K562 (cell line): ENCODE results near the gene ZNF831. TPM values are rescaled to one million over a fixed set of nuclear protein-coding genes. Genes with fewer than 3 reads are reported as not detected.

Source experiments
- ATAC-seq: fragments of 200-7000 bp; cut with Tn5 transposase; 3 replicates; pipeline ENCODE4 v1.9.1; 2020; ENCODE audit warnings: moderate library complexity
- BruUV-seq: library from RNA; stranded (reverse); fragments of 400-500 nt; replicated peaks from 2 replicates; lab custom pipeline; 2021; lab: Mats Ljungman, UMichigan
- CTCF ChIA-PET: fragments of 300-600 bp; formaldehyde crosslinking; extraction: SDS; loops from one replicate; lab custom pipeline; 2021; ENCODE audit warnings: low intra/inter-chr PET ratio; lab: Yijun Ruan, JAX
- POLR2A ChIA-PET: fragments of 300-600, 350-650 bp; sonication (Branson Sonifier 250); formaldehyde crosslinking; extraction: SDS; loops from one replicate; lab custom pipeline; 2021; ENCODE audit warnings: antibody characterized with exemption, inconsistent platforms; lab: Yijun Ruan, JAX
- DNase-seq, 4 experiments: peaks; one replicate each; pipeline versions ENCODE4 v3.0.0 to v3.0.0-alpha.2; 2011 to 2018; ENCODE audit warnings: low spot score in 3 of 4, mixed read lengths in 3 of 4; ENCODE audit errors: extremely low read depth in 1 of 4
- FAIRE-seq: peaks from 2 replicates; lab custom pipeline; 2011; peaks lifted over from hg19 to GRCh38; lab: Jason Lieb, UNC
- H2AFZ ChIP-seq: 2 replicates; pipeline ENCODE4 v1.6.0; 2011; ENCODE audit warnings: low read depth, low read length, control low read depth, inconsistent platforms
- H3K27ac ChIP-seq: fragments of 200-600 bp; 3 replicates; pipeline ENCODE4 v1.8.0; 2011; ENCODE audit warnings: low read depth, mild to moderate bottlenecking, control low read depth, inconsistent platforms, low read length, moderate library complexity, mixed read lengths; ENCODE audit errors: extremely low read depth
- H3K27me3 ChIP-seq, 2 experiments: fragments of 300-600 bp in 1 of 2; 2 replicates in 1 of 2; 3 replicates in 1 of 2; pipeline versions ENCODE4 v1.6.0 to v1.8.0; 2011; ENCODE audit warnings: inconsistent platforms in 2 of 2, low read length in 2 of 2, mild to moderate bottlenecking in 1 of 2, mixed read lengths in 1 of 2, moderate library complexity in 1 of 2; ENCODE audit not compliant: control insufficient read depth in 2 of 2, insufficient read depth in 2 of 2
- H3K36me3 ChIP-seq: fragments of 300-600 bp; 3 replicates; pipeline ENCODE4 v1.8.0; 2011; ENCODE audit warnings: mild to moderate bottlenecking, low read length, inconsistent platforms; ENCODE audit not compliant: control insufficient read depth, insufficient read depth
- H3K4me1 ChIP-seq, 2 experiments: fragments of 200-600 bp in 1 of 2; replicated peaks in 1 of 2; 2 replicates in 1 of 2; 3 replicates in 1 of 2; pipeline versions ENCODE4 v1.5.1 to v1.8.0; 2011; ENCODE audit warnings: inconsistent platforms in 2 of 2, low read length in 2 of 2, mild to moderate bottlenecking in 1 of 2, mixed read lengths in 1 of 2, moderate library complexity in 1 of 2; ENCODE audit not compliant: control insufficient read depth in 2 of 2, insufficient read depth in 2 of 2
- H3K4me2 ChIP-seq: 2 replicates; pipeline ENCODE4 v1.6.1; 2011; ENCODE audit warnings: low read length, control low read depth, inconsistent platforms, mixed read lengths; ENCODE audit not compliant: insufficient read depth
- H3K4me3 ChIP-seq: fragments of 200-600 bp; sonication (generic), shearing (Covaris generic); 2 replicates; pipeline ENCODE4 v1.5.1; 2016; ENCODE audit warnings: control low read depth, inconsistent platforms
- H3K79me2 ChIP-seq: fragments of 200-600 bp; 3 replicates; pipeline ENCODE4 v1.8.0; 2011; ENCODE audit warnings: low read length, inconsistent platforms; ENCODE audit not compliant: control insufficient read depth, insufficient read depth
- H3K9ac ChIP-seq, 2 experiments: 2 replicates each; pipeline versions ENCODE4 v1.6.0 to v1.6.1; 2011; ENCODE audit warnings: low read depth in 2 of 2, low read length in 2 of 2, control low read depth in 1 of 2, inconsistent platforms in 1 of 2, mild to moderate bottlenecking in 1 of 2, mixed read lengths in 1 of 2; ENCODE audit not compliant: insufficient read depth in 1 of 2
- H3K9me1 ChIP-seq: one replicate; pipeline ENCODE4 v1.6.0; 2011; ENCODE audit warnings: inconsistent platforms, mild to moderate bottlenecking, low read length, moderate library complexity; ENCODE audit not compliant: control insufficient read depth, insufficient read depth
- H3K9me3 ChIP-seq: replicated peaks from 2 replicates; pipeline ENCODE4 v1.5.1; 2011; ENCODE audit warnings: low read depth, low read length, inconsistent platforms; ENCODE audit not compliant: control insufficient read depth, insufficient read depth
- H4K20me1 ChIP-seq: replicated peaks from 2 replicates; pipeline ENCODE4 v1.6.1; 2011; ENCODE audit warnings: low read length, inconsistent platforms, mixed read lengths; ENCODE audit not compliant: control insufficient read depth, insufficient read depth
- CEBPB ChIP-seq: fragments of 450-650 bp; IDR thresholded peaks from 2 replicates; pipeline ENCODE4 v1.6.1; 2016; ENCODE audit warnings: missing genetic modification characterization, missing compliant biosample characterization
- KAT8 ChIP-seq: fragments of 450-650 bp; IDR thresholded peaks from 2 replicates; pipeline ENCODE4 v1.6.1; 2016; ENCODE audit warnings: low read depth, mild to moderate bottlenecking
- MTA3 ChIP-seq: fragments of 450-650 bp; formaldehyde crosslinking; IDR thresholded peaks from 2 replicates; pipeline ENCODE4 v1.6.1; 2017; ENCODE audit warnings: mild to moderate bottlenecking, borderline replicate concordance
- PHB ChIP-seq: fragments of 250-450 bp; sonication (Bioruptor Pico); IDR thresholded peaks from 2 replicates; pipeline ENCODE4 v1.5.0; 2021
- SMAD3 ChIP-seq: fragments of 450-650 bp; formaldehyde crosslinking; conservative IDR thresholded peaks from 2 replicates; pipeline ENCODE4 v1.4.0; 2020; ENCODE audit warnings: mild to moderate bottlenecking
- TAF1 ChIP-seq: IDR thresholded peaks from 2 replicates; pipeline ENCODE4 v1.6.1; 2011; ENCODE audit warnings: mild to moderate bottlenecking, low read length, moderate library complexity; ENCODE audit not compliant: insufficient read depth, control insufficient read depth, severe bottlenecking; ENCODE audit errors: extremely low read depth
- ZNF121 ChIP-seq: sonication (generic); formaldehyde crosslinking; conservative IDR thresholded peaks from 2 replicates; pipeline ENCODE4 v1.8.0; 2022; ENCODE audit warnings: missing genetic modification reagents
- ZNF184 ChIP-seq: sonication (generic); formaldehyde crosslinking; IDR thresholded peaks from 2 replicates; pipeline ENCODE4 v1.5.0; 2020; ENCODE audit warnings: missing genetic modification reagents
- ZNF316 ChIP-seq: fragments of 450-650 bp; IDR thresholded peaks from 2 replicates; pipeline ENCODE4 v1.6.1; 2016
- ZNF449 ChIP-seq: fragments of 250-450 bp; sonication (Bioruptor Pico); IDR thresholded peaks from 2 replicates; pipeline ENCODE4 v1.8.0; 2022; ENCODE audit warnings: moderate library complexity, mild to moderate bottlenecking, inconsistent platforms
- WGBS: fragments of 100-300 bp; shearing (Covaris generic); methylation state at CpG from one replicate; pipeline ENCODE4 v1.1.6; 2016; ENCODE audit warnings: low coverage, mixed read lengths; ENCODE audit not compliant: insufficient coverage; ENCODE audit errors: missing lambda C conversion rate; 5-methylcytosine and 5-hydroxymethylcytosine counted together
- in situ Hi-C: fragments of 300-500 bp; cut with MboI; formaldehyde crosslinking; loops from 4 replicates; pipeline ENCODE4 v1.15.0; 2018; ENCODE audit warnings: inconsistent platforms, mixed read lengths
- intact Hi-C: fragments of 100-400 bp; cut with micrococcal nuclease; formaldehyde crosslinking; loops from 2 replicates; pipeline ENCODE4 v1.14.2; 2022
- polyA plus RNA-seq, 8 experiments: library from polyadenylated mRNA; depleted of rRNA in 4 of 8; stranded (reverse) in 5 of 8; unstranded in 3 of 8; fragments of >200 nt; fragmentation: Nextera tagmentation in 2 of 8; fragmentation: Illumina TruSeq in 1 of 8; extraction: Ambion mirVana in 2 of 8; extraction: Trizol in 1 of 8; gene quantifications; 2 replicates each; pipeline versions ENCODE4 v1.2.1 to v1.2.3, GENCODE V29; 2011 to 2014; ENCODE audit warnings: inconsistent platforms in 1 of 8, missing spikeins in 1 of 8
- total RNA-seq, 7 experiments: library from RNA; depleted of rRNA in 6 of 7; stranded (reverse); fragments of >200 nt in 6 of 7; fragmentation: Illumina TruSeq in 2 of 7; extraction: Trizol in 2 of 7; gene quantifications; 2 replicates each; pipeline versions ENCODE4 v1.2.1 to v1.2.3, GENCODE V29; 2011 to 2021; ENCODE audit warnings: low replicate concordance in 1 of 7
- TF ChIP-seq, protein P1 (sequence below), 2 experiments: fragments of 450-650 bp; conservative IDR thresholded peaks; 2 replicates each; pipeline ENCODE4 v1.6.1; 2017; ENCODE audit warnings: mild to moderate bottlenecking in 2 of 2, moderate library complexity in 2 of 2
- TF ChIP-seq, protein P2 (sequence below), 2 experiments: fragments of 250-450 bp in 1 of 2; fragments of 450-650 bp in 1 of 2; sonication (Bioruptor Pico) in 1 of 2; IDR thresholded peaks; 2 replicates each; pipeline versions ENCODE4 v1.6.1 to v1.8.0; 2016 to 2021; ENCODE audit warnings: mild to moderate bottlenecking in 2 of 2, moderate library complexity in 2 of 2, missing compliant biosample characterization in 1 of 2, missing genetic modification characterization in 1 of 2

The ZNF831 gene
- total and polyA plus RNA-seq, 9 of the 15 experiments (the other 6 are each of a cell fraction or from before 2014, with no cell fraction given), result not detected

- TF ChIP-seq, protein P1, sequence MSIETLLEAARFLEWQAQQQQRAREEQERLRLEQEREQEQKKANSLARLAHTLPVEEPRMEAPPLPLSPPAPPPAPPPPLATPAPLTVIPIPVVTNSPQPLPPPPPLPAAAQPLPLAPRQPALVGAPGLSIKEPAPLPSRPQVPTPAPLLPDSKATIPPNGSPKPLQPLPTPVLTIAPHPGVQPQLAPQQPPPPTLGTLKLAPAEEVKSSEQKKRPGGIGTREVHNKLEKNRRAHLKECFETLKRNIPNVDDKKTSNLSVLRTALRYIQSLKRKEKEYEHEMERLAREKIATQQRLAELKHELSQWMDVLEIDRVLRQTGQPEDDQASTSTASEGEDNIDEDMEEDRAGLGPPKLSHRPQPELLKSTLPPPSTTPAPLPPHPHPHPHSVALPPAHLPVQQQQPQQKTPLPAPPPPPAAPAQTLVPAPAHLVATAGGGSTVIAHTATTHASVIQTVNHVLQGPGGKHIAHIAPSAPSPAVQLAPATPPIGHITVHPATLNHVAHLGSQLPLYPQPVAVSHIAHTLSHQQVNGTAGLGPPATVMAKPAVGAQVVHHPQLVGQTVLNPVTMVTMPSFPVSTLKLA (conservative IDR thresholded peaks at IDR 0.05), result no peak
- TF ChIP-seq PHB (CRISPR knock-in tag), result no peak
- no peak for TF ChIP-seq ZNF184 (CRISPR knock-in tag)
- TF ChIP-seq SMAD3 (CRISPR knock-in tag), result no peak
- no peak for TF ChIP-seq CEBPB
- no peak for TF ChIP-seq KAT8
- TF ChIP-seq ZNF449 (CRISPR knock-in tag), result no peak
- no peak for TF ChIP-seq MTA3
- no peak for TF ChIP-seq ZNF316
- TF ChIP-seq, protein P2, sequence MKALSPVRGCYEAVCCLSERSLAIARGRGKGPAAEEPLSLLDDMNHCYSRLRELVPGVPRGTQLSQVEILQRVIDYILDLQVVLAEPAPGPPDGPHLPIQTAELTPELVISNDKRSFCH (CRISPR knock-in tag; IDR thresholded peaks at IDR 0.05), result no peak
- TF ChIP-seq, protein P2 (tag; IDR thresholded peaks at IDR 0.05), result no peak
- TF ChIP-seq ZNF121 (CRISPR knock-in tag), result no peak
- TF ChIP-seq TAF1, result no peak
- POLR2A ChIA-PET, result no interaction called here
- intact Hi-C loops, result no loop called here
- no TSS peak for BruUV-seq
- H3K9ac ChIP-seq, result no peak overlapping the region
- no peak for FAIRE-seq
- no peak for ATAC-seq
- no peak overlapping the region for H2AFZ ChIP-seq
- H3K27me3 ChIP-seq, result peaks cover 2 to 22% of the 10 kb centered on the region in 2 experiments; a peak in 3 of 5 replicates
- H4K20me1 ChIP-seq, result peaks cover 4% of the 10 kb centered on the region; the same call in 1 of the 2 replicates
- H3K79me2 ChIP-seq, result no peaks in the 10 kb centered on the region
- H3K9me1 ChIP-seq, result no peaks in the 10 kb centered on the region
- no peak for DNase-seq
- in situ Hi-C loops, result no loop called here
- H3K36me3 ChIP-seq, result no peaks in the 10 kb centered on the region
- WGBS, result 0% methylated on average over 9 of the region's 9 CpGs
- no peak overlapping the region for H3K4me3 ChIP-seq
- H3K4me1 ChIP-seq, result no peaks in the 10 kb centered on the region
- CTCF ChIA-PET, result no interaction called here
- H3K9me3 ChIP-seq, result no peaks in the 10 kb centered on the region
- H3K27ac ChIP-seq, result no peak overlapping the region
- no peak overlapping the region for H3K4me2 ChIP-seq
These were observed 3.1 kb upstream of the ZNF831 start for GRCh38 chr20:59160389-59161115.
